H1 (cell line): Measurements from ENCODE around the gene INPP4A. TPM values are rescaled to one million over a fixed set of nuclear protein-coding genes. Genes with fewer than 3 reads are reported as not detected.

Experiments used
- CTCF ChIA-PET: fragments of 300-600 bp; sonication (Branson Sonifier 250); formaldehyde crosslinking; loops from one replicate; lab custom pipeline; 2021; ENCODE audit not compliant: partially characterized antibody; lab: Charles Lee
- POLR2A ChIA-PET: fragments of 300-600 bp; sonication (Branson Sonifier 250); formaldehyde crosslinking; loops from one replicate; lab custom pipeline; 2021; ENCODE audit warnings: inconsistent platforms; ENCODE audit not compliant: partially characterized antibody; lab: Charles Lee
- DNase-seq, 2 experiments: peaks; one replicate each; pipeline versions ENCODE4 v3.0.0 to v3.0.0-alpha.2; 2010 to 2022; ENCODE audit warnings: low spot score in 2 of 2, low read depth in 1 of 2, mixed read lengths in 1 of 2
- FAIRE-seq: peaks from 2 replicates; lab custom pipeline; 2011; peaks lifted over from hg19 to GRCh38; lab: Jason Lieb, UNC
- H2AFZ ChIP-seq: 2 replicates; pipeline ENCODE4 v1.8.1; 2012; ENCODE audit warnings: low read length, inconsistent platforms
- H2AK5ac ChIP-seq: 2 replicates; pipeline ENCODE4 v1.6.1; 2013; ENCODE audit warnings: low read depth, low read length
- H2BK120ac ChIP-seq: replicated peaks from 2 replicates; pipeline ENCODE3; 2013; ENCODE audit warnings: low read depth, low read length, inconsistent platforms
- H2BK12ac ChIP-seq: 2 replicates; pipeline ENCODE4 v1.6.1; 2013; ENCODE audit warnings: low read depth, low read length
- H2BK15ac ChIP-seq: 2 replicates; pipeline ENCODE4 v1.6.1; 2013; ENCODE audit warnings: low read length
- H2BK20ac ChIP-seq: 2 replicates; pipeline ENCODE4 v1.6.1; 2013; ENCODE audit warnings: low read length
- H2BK5ac ChIP-seq: 2 replicates; pipeline ENCODE4 v1.6.1; 2013; ENCODE audit warnings: low read depth, low read length
- H3K14ac ChIP-seq: 2 replicates; pipeline ENCODE4 v1.6.1; 2013; ENCODE audit warnings: inconsistent platforms; ENCODE audit not compliant: insufficient read length
- H3K18ac ChIP-seq: 2 replicates; pipeline ENCODE4 v1.6.1; 2013; ENCODE audit warnings: low read length; ENCODE audit errors: extremely low read depth
- H3K23ac ChIP-seq: 2 replicates; pipeline ENCODE4 v1.6.1; 2013; ENCODE audit warnings: inconsistent platforms; ENCODE audit not compliant: insufficient read length
- H3K23me2 ChIP-seq: 2 replicates; pipeline ENCODE4 v1.6.1; 2013; ENCODE audit warnings: low read depth, low read length
- H3K27ac ChIP-seq: 2 replicates; pipeline ENCODE4 v1.6.1; 2011; ENCODE audit warnings: low read depth, low read length, inconsistent platforms
- H3K27me3 ChIP-seq, 4 experiments: replicated peaks in 1 of 4; 1 replicate in 1 of 4; 2 replicates in 3 of 4; pipeline versions ENCODE4 v1.6.1 to v1.8.1; 2011 to 2013; ENCODE audit warnings: low read length in 3 of 4, mild to moderate bottlenecking in 3 of 4, inconsistent platforms in 2 of 4, mixed read lengths in 2 of 4, moderate library complexity in 1 of 4; ENCODE audit not compliant: control insufficient read depth in 3 of 4, insufficient read depth in 3 of 4; ENCODE audit errors: extremely low read depth in 1 of 4
- H3K36me3 ChIP-seq, 4 experiments: 2 replicates each; pipeline versions ENCODE4 v1.6.1 to v1.8.1; 2011 to 2013; ENCODE audit warnings: mild to moderate bottlenecking in 4 of 4, low read length in 3 of 4, moderate library complexity in 2 of 4, control low read depth in 1 of 4, inconsistent platforms in 1 of 4; ENCODE audit not compliant: insufficient read depth in 4 of 4, control insufficient read depth in 2 of 4
- H3K4ac ChIP-seq: replicated peaks from 2 replicates; pipeline ENCODE3; 2013; ENCODE audit warnings: low read length, low read depth, mixed read lengths, inconsistent platforms; ENCODE audit not compliant: insufficient read length
- H3K4me1 ChIP-seq, 4 experiments: replicated peaks in 1 of 4; 1 replicate in 1 of 4; 2 replicates in 3 of 4; pipeline versions ENCODE4 v1.6.1 to v1.8.1; 2011 to 2013; ENCODE audit warnings: low read length in 3 of 4, inconsistent platforms in 2 of 4, mixed read lengths in 1 of 4; ENCODE audit not compliant: insufficient read depth in 4 of 4, control insufficient read depth in 3 of 4
- H3K4me2 ChIP-seq, 2 experiments: 2 replicates each; pipeline versions ENCODE4 v1.6.1 to v1.8.1; 2011 to 2013; ENCODE audit warnings: low read depth in 2 of 2, low read length in 2 of 2, control low read depth in 1 of 2, inconsistent platforms in 1 of 2, mild to moderate bottlenecking in 1 of 2; ENCODE audit not compliant: insufficient read depth in 1 of 2
- H3K4me3 ChIP-seq, 4 experiments: fragments of 200-600, 300-600 bp in 1 of 4; sonication (generic), shearing (Covaris generic), sonication (Bioruptor Twin) in 1 of 4; 2 replicates each; pipeline versions ENCODE4 v1.5.1 to v1.8.1; 2011 to 2016; ENCODE audit warnings: low read length in 4 of 4, low read depth in 3 of 4, control low read depth in 2 of 4, inconsistent platforms in 2 of 4, mild to moderate bottlenecking in 2 of 4, mixed read lengths in 1 of 4, moderate library complexity in 1 of 4; ENCODE audit not compliant: insufficient read depth in 2 of 4; ENCODE audit errors: extremely low read depth in 1 of 4
- H3K56ac ChIP-seq: replicated peaks from 2 replicates; pipeline ENCODE3; 2013; ENCODE audit warnings: low read depth, mild to moderate bottlenecking, mixed read lengths, low read length, inconsistent platforms; ENCODE audit not compliant: insufficient read length
- H3K79me1 ChIP-seq: 2 replicates; pipeline ENCODE4 v1.6.1; 2013; ENCODE audit warnings: low read depth, low read length, control low read depth
- H3K79me2 ChIP-seq, 2 experiments: 2 replicates each; pipeline versions ENCODE4 v1.6.1 to v1.8.1; 2012 to 2013; ENCODE audit warnings: low read length in 2 of 2, mild to moderate bottlenecking in 2 of 2, inconsistent platforms in 1 of 2; ENCODE audit not compliant: insufficient read depth in 2 of 2, control insufficient read depth in 1 of 2
- H3K9ac ChIP-seq, 4 experiments: replicated peaks in 1 of 4; 1 replicate in 1 of 4; 2 replicates in 3 of 4; pipeline versions ENCODE4 v1.6.1 to v1.8.1; 2011 to 2013; ENCODE audit warnings: low read depth in 3 of 4, low read length in 3 of 4, control low read depth in 2 of 4, mild to moderate bottlenecking in 2 of 4, moderate library complexity in 2 of 4, inconsistent platforms in 1 of 4; ENCODE audit errors: extremely low read depth in 1 of 4
- H3K9me3 ChIP-seq, 2 experiments: 2 replicates each; pipeline versions ENCODE4 v1.6.1 to v1.8.1; 2012 to 2013; ENCODE audit warnings: mild to moderate bottlenecking in 2 of 2, moderate library complexity in 2 of 2, control low read depth in 1 of 2, inconsistent platforms in 1 of 2, low read depth in 1 of 2, low read length in 1 of 2, mixed read lengths in 1 of 2; ENCODE audit not compliant: insufficient read depth in 2 of 2
- H4K20me1 ChIP-seq, 2 experiments: replicated peaks in 1 of 2; 2 replicates each; pipeline versions ENCODE3 to v1.8.1; 2011 to 2013; ENCODE audit warnings: inconsistent platforms in 2 of 2, low read length in 2 of 2, mild to moderate bottlenecking in 1 of 2; ENCODE audit not compliant: insufficient read depth in 2 of 2, control insufficient read depth in 1 of 2
- H4K5ac ChIP-seq: 2 replicates; pipeline ENCODE4 v1.6.1; 2013; ENCODE audit warnings: low read length, low read depth, mixed read lengths, inconsistent platforms; ENCODE audit not compliant: insufficient read length
- H4K8ac ChIP-seq: 2 replicates; pipeline ENCODE4 v1.8.0; 2013; ENCODE audit warnings: mild to moderate bottlenecking, moderate library complexity, low read length, inconsistent platforms; ENCODE audit not compliant: insufficient read depth; ENCODE audit errors: extremely low read depth
- H4K91ac ChIP-seq: replicated peaks from 2 replicates; pipeline ENCODE3; 2013; ENCODE audit warnings: low read length, mixed read lengths, inconsistent platforms; ENCODE audit not compliant: insufficient read length
- EZH2 ChIP-seq: fragments of 200-600 bp; sonication (generic); IDR thresholded peaks from 2 replicates; pipeline ENCODE4 v1.7.1; 2012; ENCODE audit warnings: low read depth, mild to moderate bottlenecking, moderate library complexity, low read length, inconsistent platforms; ENCODE audit not compliant: severe bottlenecking
- WGBS, 2 experiments: shearing (Covaris generic) in 1 of 2; methylation state at CpG; one replicate each; pipeline versions ENCODE4 v1.1.6 to v1.1.7; 2013 to 2015; ENCODE audit warnings: low lambda C conversion rate in 2 of 2, mixed read lengths in 2 of 2, inconsistent platforms in 1 of 2, low coverage in 1 of 2, missing lambda C conversion rate in 1 of 2; ENCODE audit not compliant: insufficient replicate concordance in 2 of 2, insufficient coverage in 1 of 2, insufficient read length in 1 of 2; ENCODE audit errors: extremely low coverage in 1 of 2, missing lambda C conversion rate in 1 of 2; 5-methylcytosine and 5-hydroxymethylcytosine counted together
- polyA plus RNA-seq, 7 experiments: library from polyadenylated mRNA; depleted of rRNA in 3 of 7; stranded (reverse) in 5 of 7; unstranded in 2 of 7; fragments of >200 nt in 5 of 7; fragments of 200-250 nt in 2 of 7; gene quantifications; 1 replicate in 5 of 7; 2 replicates in 1 of 7; 4 replicates in 1 of 7; pipeline versions ENCODE4 v1.2.1 to v1.2.3, GENCODE V29; 2011 to 2013; ENCODE audit warnings: missing spikeins in 2 of 7, mixed read lengths in 2 of 7
- total RNA-seq: library from RNA; stranded (reverse); fragmentation: NEBNext Ultra II Directional; extraction: Animal tissue kit (Norgen Biotek cat#: 25700); gene quantifications from 2 replicates; pipeline ENCODE4 v1.2.1, GENCODE V29; 2021
- TF ChIP-seq, protein P1 (sequence below), 3 experiments: IDR thresholded peaks; 1 replicate in 2 of 3; 2 replicates in 1 of 3; pipeline versions ENCODE4 v1.5.1 to v1.6.1; 2011; ENCODE audit warnings: low read length in 3 of 3, mild to moderate bottlenecking in 3 of 3, inconsistent platforms in 2 of 3, low read depth in 1 of 3, moderate library complexity in 1 of 3; ENCODE audit not compliant: insufficient read depth in 1 of 3; ENCODE audit errors: control extremely low read depth in 1 of 3

The INPP4A gene
- total and polyA plus RNA-seq, 2 of the 8 experiments (the other 6 are each of a cell fraction or from before 2014, with no cell fraction given), result 25.6 to 34.3 TPM

DNA sequence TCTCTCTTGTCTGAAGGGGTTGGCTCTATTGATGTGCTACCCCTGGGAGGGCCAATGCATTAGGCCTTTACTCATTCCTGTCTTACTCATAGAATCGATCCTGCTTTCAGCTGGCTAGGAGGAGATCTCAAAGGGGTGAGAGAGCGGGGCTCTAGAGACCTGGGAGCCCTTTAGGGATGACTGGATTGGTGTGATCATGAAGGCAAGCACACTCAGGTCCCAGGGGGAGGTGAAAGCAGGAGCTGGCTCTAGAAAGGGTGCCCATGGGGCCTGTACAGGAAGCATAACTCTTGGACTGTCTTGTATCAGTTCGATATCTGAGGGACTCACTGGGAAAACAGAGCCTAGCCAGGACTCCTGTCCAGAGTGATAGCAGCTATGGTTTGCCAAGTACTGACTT is 47.8 kb downstream of the INPP4A start:
- Histone ChIP-seq H3K27me3 (no peaks in the 10 kb centered on the region), H3K36me3 (no peaks in the 10 kb centered on the region; a peak in 1 of 8 replicates), H3K23ac (no peak overlapping the region), H3K4me1 (peaks cover 0 to 8% (median 3%) of the 10 kb centered on the region in 4 experiments; a peak in 3 of 7 replicates), H3K56ac (no peak overlapping the region), H2BK15ac (no peak overlapping the region), H3K4me2 (no peak overlapping the region), H3K4me3 (no peak overlapping the region), H3K23me2 (no peaks in the 10 kb centered on the region), H3K4ac (no peak overlapping the region), H2BK120ac (no peak overlapping the region), H2BK20ac (no peak overlapping the region), H4K8ac (no peak overlapping the region), H2BK5ac (no peak overlapping the region), H4K5ac (no peak overlapping the region), H3K14ac (no peak overlapping the region), H2AFZ (no peak overlapping the region), H2BK12ac (no peak overlapping the region), H3K27ac (no peak overlapping the region), H4K91ac (no peak overlapping the region), H3K9me3 (peaks cover 11 to 12% of the 10 kb centered on the region in 2 experiments), H3K18ac (no peak overlapping the region), H3K79me2 (peaks cover 6 to 58% of the 10 kb centered on the region in 2 experiments; a peak in 2 of 4 replicates), H4K20me1 (peaks cover 0 to 8% of the 10 kb centered on the region in 2 experiments), H2AK5ac (no peak overlapping the region), H3K79me1 (peaks cover 5% of the 10 kb centered on the region; the same call in 1 of the 2 replicates), H3K9ac (no peak overlapping the region)
- POLR2A ChIA-PET, result no interaction called here
- no peak for FAIRE-seq
- DNase-seq, result no peak
- WGBS, 2 experiments, result 93% methylated on average over 3 of the region's 3 CpGs; no CpG with 5 or more reads in 1 of the 2 experiments
- CTCF ChIA-PET, result no interaction called here
- TF ChIP-seq EZH2, result no peak
- TF ChIP-seq, protein P1, sequence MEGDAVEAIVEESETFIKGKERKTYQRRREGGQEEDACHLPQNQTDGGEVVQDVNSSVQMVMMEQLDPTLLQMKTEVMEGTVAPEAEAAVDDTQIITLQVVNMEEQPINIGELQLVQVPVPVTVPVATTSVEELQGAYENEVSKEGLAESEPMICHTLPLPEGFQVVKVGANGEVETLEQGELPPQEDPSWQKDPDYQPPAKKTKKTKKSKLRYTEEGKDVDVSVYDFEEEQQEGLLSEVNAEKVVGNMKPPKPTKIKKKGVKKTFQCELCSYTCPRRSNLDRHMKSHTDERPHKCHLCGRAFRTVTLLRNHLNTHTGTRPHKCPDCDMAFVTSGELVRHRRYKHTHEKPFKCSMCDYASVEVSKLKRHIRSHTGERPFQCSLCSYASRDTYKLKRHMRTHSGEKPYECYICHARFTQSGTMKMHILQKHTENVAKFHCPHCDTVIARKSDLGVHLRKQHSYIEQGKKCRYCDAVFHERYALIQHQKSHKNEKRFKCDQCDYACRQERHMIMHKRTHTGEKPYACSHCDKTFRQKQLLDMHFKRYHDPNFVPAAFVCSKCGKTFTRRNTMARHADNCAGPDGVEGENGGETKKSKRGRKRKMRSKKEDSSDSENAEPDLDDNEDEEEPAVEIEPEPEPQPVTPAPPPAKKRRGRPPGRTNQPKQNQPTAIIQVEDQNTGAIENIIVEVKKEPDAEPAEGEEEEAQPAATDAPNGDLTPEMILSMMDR (IDR thresholded peaks at IDR 0.05; ENCODE audit: control extremely low read depth in 1 of 3, insufficient read depth in 1 of 3, low read depth in 1 of 3, low read length in 3 of 3), result no peak
